Testis (tissue), 2 donors: Measurements from ENCODE around the gene NTM.

Source experiments
- POLR2A ChIP-seq: fragments of 450-650 bp; IDR thresholded peaks from one replicate; pipeline ENCODE4 v1.6.1; 2017; ENCODE audit warnings: antibody characterized with exemption, mild to moderate bottlenecking, moderate library complexity
- TF ChIP-seq, protein P1 (sequence below), 3 experiments: fragments of 450-650 bp in 2 of 3; fragments of 200-600 bp in 1 of 3; sonication (generic) in 1 of 3; IDR thresholded peaks; one replicate each; pipeline ENCODE4 v1.5.1; 2016 to 2019; ENCODE audit warnings: antibody characterized with exemption in 3 of 3, mild to moderate bottlenecking in 2 of 3, moderate library complexity in 1 of 3

DNA sequence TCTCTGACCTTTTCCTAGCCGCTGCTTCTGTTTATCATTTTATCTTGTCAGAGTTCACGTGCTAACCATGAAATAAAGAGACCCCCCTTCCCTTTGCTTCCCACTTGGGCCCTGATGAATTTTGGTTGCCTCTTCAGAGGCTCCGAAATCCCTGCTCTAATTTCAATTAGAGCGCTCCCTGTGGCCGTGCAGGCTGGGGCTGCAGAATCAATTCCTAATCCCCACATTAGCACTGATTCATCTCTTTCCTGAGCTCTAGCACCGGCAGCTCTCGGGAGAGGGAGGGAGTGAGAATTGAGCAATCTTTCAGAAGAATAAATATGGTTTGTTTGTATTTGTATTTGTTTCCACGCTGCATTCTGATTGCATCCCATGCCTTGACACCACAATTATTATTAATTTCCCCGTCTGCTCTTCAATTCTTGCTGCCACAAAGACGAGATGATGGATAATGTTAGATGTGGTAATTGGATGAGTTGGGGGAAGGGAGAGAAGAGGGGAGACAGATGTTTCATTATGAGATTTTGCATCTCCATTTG lies 76.9 kb downstream of the NTM start:
- TF ChIP-seq, protein P1, sequence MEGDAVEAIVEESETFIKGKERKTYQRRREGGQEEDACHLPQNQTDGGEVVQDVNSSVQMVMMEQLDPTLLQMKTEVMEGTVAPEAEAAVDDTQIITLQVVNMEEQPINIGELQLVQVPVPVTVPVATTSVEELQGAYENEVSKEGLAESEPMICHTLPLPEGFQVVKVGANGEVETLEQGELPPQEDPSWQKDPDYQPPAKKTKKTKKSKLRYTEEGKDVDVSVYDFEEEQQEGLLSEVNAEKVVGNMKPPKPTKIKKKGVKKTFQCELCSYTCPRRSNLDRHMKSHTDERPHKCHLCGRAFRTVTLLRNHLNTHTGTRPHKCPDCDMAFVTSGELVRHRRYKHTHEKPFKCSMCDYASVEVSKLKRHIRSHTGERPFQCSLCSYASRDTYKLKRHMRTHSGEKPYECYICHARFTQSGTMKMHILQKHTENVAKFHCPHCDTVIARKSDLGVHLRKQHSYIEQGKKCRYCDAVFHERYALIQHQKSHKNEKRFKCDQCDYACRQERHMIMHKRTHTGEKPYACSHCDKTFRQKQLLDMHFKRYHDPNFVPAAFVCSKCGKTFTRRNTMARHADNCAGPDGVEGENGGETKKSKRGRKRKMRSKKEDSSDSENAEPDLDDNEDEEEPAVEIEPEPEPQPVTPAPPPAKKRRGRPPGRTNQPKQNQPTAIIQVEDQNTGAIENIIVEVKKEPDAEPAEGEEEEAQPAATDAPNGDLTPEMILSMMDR (IDR thresholded peaks at IDR 0.05): no peak
- no peak for TF ChIP-seq POLR2A
